ENCODE data around the gene KCNC4.
A peak's percentile ranks its signal among the peaks of the same experiment; 100 is the strongest.

The KCNC4 gene

DNA sequence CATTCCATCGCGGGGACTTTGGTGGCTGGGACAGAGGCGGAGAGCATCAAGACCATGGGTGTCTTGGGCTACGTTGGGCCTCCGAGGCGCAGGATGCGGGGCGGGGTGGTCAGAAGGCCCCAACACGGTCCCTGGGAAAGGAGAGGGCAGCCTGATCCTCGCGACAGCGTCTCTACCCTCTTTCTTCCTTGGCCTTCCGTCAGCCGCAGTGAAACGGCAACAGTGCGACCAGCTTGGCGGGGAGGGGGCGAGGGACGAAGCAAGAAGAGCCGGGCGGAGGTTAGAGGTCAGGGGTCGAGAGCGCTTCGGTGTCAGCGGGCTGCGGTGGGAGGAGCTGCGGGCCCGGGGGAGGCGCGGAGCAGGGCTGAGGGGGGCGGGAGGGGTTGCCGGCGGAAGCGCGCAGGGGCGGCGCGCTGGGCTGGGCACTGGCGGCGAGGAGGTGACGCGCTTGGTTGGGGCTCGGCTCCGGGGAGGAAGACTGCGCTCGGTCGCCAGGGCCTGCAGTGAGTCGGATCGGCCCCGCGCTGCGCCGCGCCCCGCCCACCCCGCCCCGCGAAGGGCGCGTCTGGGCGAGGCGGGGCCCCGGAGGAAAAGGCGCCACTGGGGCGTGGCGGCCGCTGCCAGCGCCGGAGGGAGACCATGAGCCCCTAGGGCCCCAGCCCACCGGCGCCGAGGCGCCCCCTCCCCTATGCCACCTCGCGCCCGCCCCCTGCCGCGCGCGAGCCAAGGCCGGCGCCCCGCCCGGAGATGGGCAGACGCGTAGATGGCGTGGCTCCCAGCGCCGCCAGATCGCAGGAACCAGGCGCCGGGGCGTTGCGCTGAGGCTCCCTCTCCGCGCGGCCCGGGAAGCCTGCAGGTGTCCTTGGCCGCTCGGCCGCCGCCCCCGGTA, at the start of gene KCNC4:
TSS of gene KCNC4 (plus strand) at position 600 of the 889 bp plus-strand sequence. CDS start 1,186 bp downstream, outside the sequence.
- DNase-seq, result peak; percentile 68 to 78

GRCh38 chr1:110160538-110161100, 49.5 kb upstream of the KCNC4 start:
- DNase-seq, result no peak

- DNase-seq, result no peak
Observed at GRCh38 chr1:110161165-110161564, 48.9 kb upstream of the KCNC4 start.

DNA sequence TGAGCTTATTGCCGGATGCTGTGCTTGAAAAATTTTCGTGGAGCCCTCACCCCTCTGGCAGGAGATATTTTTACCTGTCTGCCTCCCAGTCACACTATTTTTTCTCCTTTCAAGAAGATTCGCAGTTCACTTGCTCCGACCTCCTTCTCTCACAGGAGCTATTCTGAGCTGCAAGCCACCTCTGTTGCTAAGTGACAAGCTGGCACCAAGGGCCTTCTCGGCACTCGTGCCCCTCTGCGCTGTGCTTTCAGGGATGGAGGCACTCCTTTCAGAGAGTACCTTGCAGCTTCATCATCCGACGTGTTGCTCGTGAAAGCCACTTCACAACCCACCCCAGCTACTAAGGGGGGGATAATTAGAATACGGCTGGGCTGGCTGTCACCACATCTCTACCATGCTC, 48.3 kb upstream of the KCNC4 start:
- DNase-seq, result no peak

- DNase-seq, result no peak
Observed at GRCh38 chr1:110163591-110163990, 46.5 kb upstream of the KCNC4 start.

DNA sequence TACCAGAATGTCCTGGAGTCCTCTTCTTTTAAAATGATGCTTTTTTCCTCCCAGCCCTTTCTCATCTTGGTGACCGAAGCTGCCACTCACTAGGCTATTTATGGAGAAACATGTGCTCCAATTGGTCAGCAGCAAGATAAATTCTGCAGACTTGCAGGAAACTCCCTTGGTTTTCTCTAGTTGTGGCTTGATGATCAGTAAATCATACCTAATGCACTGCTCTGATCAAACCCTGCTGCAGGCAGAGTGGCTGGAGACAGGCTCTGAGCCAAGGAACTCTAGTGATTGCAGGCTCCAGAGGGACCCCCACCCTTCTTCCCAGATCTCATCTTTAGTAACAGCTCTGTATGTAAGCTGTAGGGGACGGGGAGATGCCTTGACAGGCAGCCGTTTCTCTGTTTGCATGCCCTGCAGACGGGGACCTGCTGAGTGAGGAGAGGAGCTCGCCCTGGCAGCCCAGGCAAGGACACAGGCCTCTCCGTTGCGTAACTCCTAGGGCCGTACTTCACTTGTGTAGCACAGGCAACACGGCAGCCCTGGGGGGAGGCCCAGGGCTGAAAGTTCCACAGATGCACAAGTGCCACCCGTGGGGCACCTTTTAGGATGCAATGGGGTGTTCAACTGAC, 45.3 kb upstream of the KCNC4 start:
- DNase-seq, result no peak

DNA sequence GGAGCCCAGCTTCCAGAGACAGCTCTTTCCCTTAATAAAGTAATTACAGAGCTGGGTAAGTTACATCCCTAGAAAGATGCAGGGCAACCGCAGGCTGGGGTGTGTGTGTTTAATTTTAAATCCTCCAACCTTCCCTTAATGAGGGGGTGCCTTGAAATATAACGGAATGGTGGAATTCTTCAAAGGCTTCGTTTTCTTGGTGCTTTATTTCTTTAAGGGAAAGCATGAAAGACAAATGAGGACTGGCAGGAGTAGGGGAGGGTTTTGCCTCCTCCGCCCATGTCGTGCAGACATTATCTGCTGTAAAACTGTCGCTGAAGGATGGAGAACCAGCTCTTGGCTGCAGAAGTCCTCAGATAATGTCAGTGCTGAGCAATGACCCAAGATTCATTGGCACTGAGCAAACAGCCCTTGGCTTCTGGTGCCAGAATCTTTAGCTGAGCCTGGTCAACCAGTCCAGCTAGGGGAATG, 44.3 kb upstream of the KCNC4 start:
- no peak for DNase-seq

DNA sequence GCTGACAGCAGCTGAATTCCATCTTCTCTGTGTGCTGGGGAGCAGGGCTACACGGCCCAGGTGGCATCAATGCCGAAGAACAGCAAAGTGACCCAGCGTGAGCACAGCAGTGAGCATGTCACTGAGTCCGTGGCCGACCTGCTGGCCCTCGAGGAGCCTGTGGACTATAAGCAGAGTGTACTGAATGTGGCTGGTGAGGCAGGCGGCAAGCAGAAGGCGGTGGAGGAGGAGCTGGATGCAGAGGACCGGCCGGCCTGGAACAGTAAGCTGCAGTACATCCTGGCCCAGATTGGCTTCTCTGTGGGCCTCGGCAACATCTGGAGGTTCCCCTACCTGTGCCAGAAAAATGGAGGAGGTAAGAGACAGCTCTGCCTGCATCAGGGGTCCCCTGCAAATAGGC, 43.3 kb upstream of the KCNC4 start:
- DNase-seq, result no peak

GRCh38 chr1:110170766-110171733, 39.1 kb upstream of the KCNC4 start:
- no peak for DNase-seq

DNA sequence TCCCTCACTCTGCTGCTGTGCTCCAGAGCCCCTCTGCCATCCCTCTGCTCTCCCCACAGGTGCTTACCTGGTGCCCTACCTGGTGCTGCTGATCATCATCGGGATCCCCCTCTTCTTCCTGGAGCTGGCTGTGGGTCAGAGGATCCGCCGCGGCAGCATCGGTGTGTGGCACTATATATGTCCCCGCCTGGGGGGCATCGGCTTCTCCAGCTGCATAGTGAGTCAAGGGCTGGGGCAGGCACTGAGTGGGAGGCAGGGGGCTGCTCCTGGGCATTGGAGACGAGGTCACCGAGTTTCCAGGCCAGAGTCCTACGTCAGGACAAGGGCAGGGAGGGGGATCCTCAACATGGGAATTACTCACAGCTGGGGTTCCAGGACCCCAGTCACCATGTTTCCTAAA, 38.1 kb upstream of the KCNC4 start:
- no peak for DNase-seq

DNA sequence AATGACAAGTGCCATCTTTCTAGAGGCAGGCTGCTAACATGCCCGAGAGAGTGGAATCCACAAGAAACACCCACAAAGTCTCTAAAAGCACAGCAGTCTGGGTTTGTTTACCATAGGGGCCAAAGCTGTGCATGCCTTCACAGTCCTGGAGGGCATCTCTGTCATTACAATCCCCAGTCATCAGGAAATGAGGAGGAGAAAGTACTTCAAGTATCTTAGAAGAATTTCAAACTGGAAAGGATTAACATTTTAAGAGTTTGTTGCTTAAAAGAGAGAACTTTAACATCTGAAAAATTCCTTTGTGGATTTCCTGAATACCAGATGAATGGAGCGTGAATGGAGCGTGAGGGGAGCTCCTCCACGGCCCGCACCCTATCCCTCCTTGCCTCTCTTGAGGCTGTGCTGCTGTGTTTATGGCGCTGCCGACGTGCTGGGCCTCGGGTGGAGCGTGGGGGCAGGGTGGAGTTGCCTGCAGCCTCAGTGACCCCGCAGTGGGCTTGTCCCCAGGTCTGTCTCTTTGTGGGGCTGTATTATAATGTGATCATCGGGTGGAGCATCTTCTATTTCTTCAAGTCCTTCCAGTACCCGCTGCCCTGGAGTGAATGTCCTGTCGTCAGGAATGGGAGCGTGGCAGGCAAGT, 36.5 kb upstream of the KCNC4 start:
- no peak for DNase-seq

GRCh38 chr1:110174961-110175360, 35.2 kb upstream of the KCNC4 start:
- DNase-seq, result no peak

- no peak for DNase-seq
Observed at GRCh38 chr1:110176299-110176956, 33.7 kb upstream of the KCNC4 start.

DNA sequence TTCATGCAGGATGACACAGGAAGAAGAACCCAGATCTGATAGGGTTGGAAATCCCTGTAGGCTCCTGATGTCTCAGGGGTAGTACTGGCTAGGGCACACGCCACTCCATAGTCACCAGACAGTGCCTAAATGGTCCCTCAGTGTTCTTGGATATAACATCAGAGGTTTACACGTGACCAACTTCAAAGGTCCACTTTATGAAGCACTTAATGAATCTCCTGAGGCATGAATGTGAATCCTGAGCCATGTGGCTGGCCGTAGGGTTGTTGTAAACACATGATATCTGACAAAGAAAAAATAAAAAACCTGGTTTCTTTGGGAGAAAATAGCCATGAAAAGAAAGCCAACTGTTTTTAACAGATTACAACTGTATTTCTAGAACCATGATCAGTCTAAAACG, 32.3 kb upstream of the KCNC4 start:
- no peak for DNase-seq

GRCh38 chr1:110183642-110184167, 26.4 kb upstream of the KCNC4 start:
- no peak for DNase-seq

DNA sequence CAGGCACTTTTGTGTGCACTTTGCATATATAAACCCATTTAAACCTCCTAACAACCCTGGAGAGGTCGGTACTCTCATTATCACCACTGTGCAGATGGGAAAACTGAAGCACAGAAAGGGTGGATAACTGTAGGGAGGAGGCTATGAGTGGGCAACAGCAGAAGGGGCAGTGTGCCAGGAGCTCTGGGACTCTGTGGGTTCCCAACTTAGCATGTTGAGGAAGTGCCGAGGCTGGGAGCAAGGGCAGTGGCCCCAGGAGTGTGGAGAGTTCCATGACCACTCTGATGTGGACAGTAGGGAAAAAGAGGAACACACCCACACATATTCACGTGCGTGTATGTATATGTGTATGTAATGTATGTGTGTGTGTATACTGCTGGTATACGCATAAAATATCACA, 25.7 kb upstream of the KCNC4 start:
- DNase-seq, result no peak

GRCh38 chr1:110185181-110185580, 24.9 kb upstream of the KCNC4 start:
- DNase-seq, result no peak

DNA sequence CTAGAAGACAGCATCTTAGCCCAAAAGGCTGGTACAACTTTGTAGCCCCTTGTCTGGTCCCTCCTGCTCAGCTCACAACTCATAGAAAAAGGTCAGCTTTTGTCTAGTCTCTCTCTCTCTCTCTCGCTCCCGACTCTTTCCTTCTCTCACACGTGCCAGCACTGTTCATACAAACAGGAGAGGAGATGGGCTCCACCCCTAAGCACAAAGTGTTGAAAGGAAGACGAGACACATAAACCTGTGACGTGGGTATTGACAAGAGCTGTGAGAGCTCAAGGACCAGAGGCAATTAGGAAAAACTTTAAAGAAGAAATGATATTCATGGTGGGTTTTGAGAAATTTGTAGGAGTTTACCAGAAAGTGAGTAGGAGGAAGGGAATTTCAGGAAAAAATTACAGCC, 23.6 kb upstream of the KCNC4 start:
- no peak for DNase-seq

- DNase-seq, result no peak
Observed at GRCh38 chr1:110187139-110187890, 22.8 kb upstream of the KCNC4 start.

- DNase-seq, result no peak
Observed at GRCh38 chr1:110188035-110188618, 22.0 kb upstream of the KCNC4 start.
